Fibroblast of mammary gland (primary cell): ENCODE measurements around the gene KDM7A.

Experiments
- DNase-seq: peaks from one replicate; pipeline ENCODE4 v3.0.0-alpha.2; 2010; ENCODE audit warnings: low read depth
- H3K4me3 ChIP-seq: 2 replicates; pipeline ENCODE4 v1.5.1; 2011; ENCODE audit warnings: low read depth, mild to moderate bottlenecking, low read length, moderate library complexity; ENCODE audit not compliant: control insufficient read depth
- TF ChIP-seq, protein P1 (sequence below): conservative IDR thresholded peaks from 2 replicates; pipeline ENCODE4 v1.5.1; 2011; ENCODE audit warnings: low read depth, low read length, inconsistent platforms; ENCODE audit not compliant: control insufficient read depth, insufficient read depth

KDM7A gene, protein sequence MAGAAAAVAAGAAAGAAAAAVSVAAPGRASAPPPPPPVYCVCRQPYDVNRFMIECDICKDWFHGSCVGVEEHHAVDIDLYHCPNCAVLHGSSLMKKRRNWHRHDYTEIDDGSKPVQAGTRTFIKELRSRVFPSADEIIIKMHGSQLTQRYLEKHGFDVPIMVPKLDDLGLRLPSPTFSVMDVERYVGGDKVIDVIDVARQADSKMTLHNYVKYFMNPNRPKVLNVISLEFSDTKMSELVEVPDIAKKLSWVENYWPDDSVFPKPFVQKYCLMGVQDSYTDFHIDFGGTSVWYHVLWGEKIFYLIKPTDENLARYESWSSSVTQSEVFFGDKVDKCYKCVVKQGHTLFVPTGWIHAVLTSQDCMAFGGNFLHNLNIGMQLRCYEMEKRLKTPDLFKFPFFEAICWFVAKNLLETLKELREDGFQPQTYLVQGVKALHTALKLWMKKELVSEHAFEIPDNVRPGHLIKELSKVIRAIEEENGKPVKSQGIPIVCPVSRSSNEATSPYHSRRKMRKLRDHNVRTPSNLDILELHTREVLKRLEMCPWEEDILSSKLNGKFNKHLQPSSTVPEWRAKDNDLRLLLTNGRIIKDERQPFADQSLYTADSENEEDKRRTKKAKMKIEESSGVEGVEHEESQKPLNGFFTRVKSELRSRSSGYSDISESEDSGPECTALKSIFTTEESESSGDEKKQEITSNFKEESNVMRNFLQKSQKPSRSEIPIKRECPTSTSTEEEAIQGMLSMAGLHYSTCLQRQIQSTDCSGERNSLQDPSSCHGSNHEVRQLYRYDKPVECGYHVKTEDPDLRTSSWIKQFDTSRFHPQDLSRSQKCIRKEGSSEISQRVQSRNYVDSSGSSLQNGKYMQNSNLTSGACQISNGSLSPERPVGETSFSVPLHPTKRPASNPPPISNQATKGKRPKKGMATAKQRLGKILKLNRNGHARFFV

DNA sequence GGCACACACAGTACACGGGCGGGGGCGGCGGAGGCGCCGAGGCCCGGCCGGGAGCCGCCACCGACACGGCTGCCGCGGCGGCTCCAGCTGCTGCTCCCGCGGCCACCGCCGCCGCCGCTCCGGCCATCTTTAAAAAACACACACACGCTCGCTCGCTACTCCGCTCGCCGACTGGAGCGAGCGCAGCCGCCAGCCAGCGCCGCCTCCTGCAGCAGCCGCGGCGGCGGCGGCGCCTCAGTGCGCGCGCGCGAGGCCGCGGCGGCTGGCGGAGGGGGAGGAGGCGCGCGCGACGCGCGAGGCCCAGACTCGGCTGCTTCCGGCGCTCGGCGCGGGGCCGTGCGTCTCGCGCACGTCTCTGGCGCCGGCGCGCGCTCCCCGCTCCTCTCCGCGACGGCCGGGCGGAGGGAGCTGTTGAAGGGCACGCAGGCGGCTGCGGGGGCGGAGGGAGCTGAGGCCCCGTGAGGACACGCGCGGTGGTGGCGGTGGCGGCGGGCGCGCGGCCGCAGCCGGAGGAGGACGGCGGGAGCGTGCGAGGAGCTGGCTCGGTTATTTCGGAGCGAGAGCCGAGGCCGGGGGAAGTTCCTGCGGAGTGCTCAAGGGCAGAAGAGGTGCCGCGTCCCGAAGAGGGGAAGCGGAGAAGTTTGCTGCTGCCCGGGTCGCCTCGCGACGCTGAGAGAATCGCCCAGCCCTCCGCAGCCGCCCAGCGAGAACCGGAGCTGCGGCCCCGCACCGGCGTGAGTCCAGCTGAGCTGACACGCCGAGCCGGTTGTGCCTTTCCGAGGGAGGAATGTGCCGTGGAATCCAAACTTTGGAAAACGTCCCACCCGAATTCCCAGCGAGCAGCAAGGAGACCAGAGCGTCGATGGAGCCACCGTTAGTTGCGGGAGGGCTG lies at the start of gene KDM7A:
KDM7A (minus strand) TSS at position 173 of the 892 bp plus-strand sequence; CDS start at position 127, 46 bp downstream.
- H3K4me3 ChIP-seq: peak within 1 kb of the TSS; percentile 72
- peak; percentile 85 for DNase-seq
- TF ChIP-seq, protein P1, sequence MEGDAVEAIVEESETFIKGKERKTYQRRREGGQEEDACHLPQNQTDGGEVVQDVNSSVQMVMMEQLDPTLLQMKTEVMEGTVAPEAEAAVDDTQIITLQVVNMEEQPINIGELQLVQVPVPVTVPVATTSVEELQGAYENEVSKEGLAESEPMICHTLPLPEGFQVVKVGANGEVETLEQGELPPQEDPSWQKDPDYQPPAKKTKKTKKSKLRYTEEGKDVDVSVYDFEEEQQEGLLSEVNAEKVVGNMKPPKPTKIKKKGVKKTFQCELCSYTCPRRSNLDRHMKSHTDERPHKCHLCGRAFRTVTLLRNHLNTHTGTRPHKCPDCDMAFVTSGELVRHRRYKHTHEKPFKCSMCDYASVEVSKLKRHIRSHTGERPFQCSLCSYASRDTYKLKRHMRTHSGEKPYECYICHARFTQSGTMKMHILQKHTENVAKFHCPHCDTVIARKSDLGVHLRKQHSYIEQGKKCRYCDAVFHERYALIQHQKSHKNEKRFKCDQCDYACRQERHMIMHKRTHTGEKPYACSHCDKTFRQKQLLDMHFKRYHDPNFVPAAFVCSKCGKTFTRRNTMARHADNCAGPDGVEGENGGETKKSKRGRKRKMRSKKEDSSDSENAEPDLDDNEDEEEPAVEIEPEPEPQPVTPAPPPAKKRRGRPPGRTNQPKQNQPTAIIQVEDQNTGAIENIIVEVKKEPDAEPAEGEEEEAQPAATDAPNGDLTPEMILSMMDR: no peak

DNA sequence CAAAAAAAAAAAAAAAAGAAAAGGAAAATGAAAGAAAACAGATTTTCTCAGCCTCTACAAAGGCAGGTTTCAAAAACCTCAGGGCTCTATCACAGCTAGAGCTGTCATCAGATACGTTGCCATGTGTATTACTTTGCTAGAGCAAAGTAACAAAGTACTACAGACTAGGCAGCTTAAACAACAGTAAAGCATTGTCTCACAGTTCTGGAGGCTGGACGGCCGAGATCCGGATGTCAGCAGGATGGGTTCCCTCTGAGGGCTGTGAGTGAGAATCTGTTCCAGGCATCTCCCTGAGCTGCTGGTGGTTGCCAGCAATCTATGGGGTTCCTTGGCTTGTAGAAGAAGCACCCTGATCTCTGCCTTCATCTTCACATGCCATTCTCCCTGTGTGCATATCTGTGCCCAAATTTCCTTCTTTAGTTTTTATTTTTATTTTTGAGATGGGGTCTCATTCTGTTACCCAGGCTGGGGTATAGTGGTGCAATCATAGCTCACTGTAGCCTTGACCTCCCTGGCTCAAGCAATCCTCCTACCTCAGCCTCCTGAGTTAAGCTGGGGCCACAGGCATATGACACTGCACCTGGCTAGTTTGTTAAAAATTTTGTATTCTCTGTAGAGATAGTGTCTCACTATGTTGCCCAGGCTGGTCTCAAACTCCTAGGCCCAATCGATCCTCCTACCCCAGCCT lies 48.9 kb upstream of the KDM7A start:
- TF ChIP-seq, protein P1: no peak
- H3K4me3 ChIP-seq: no peak overlapping the region
- no peak for DNase-seq

DNA sequence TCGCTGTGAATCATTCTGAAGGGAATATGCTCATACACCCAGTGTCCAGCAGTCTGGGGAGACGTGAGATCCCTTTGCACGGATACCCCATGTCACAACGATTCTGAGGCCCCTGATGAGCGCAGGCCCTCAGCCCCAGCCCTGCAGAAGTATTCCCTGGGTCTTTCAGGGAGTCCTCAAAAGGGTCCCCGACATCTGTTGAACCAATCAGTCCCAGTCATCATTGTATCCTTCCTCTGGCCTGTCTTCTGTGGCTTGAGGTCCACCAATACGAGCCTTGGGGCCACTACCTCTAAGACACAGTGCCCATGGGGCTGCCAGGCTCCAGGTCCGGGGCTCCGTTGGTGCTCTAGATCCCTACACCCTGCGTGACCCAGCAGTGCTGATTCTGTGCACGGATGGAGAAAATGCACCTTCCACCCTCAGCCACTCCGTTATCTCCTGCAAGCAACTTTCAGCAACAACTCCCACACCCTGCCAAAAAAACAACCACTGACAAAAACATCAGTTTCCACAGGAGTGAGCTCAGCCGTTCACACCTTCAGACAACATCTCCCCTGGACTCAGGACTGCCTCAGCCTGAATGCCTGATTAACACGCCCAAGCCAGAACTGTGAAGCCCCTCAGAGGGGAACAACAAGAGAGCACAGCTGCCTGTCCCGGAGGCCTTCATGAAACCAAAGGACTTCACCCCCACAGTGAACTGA lies 46.9 kb upstream of the KDM7A start:
- H3K4me3 ChIP-seq: no peak overlapping the region
- TF ChIP-seq, protein P1: no peak
- DNase-seq: no peak

DNA sequence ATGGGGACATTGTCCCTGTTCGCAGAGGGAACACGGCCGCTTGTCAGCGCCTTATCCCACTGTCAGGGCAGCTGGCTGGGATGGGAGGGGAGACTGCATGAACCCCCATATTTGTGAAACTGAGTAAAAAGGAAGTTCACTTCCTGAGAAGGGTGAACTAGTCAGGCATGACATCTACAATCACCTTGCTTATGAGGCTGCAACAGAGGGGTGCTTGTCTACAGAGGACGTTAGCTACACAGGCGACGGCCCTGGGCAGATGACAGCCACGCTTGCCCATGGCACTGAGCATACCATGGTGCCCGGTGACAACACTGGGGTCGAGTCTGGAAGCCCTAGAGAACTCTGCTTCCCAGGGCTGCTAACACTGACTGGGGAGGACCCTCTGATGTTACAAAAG lies 46.0 kb upstream of the KDM7A start:
- no peak overlapping the region for H3K4me3 ChIP-seq
- TF ChIP-seq, protein P1: no peak
- DNase-seq: no peak

DNA sequence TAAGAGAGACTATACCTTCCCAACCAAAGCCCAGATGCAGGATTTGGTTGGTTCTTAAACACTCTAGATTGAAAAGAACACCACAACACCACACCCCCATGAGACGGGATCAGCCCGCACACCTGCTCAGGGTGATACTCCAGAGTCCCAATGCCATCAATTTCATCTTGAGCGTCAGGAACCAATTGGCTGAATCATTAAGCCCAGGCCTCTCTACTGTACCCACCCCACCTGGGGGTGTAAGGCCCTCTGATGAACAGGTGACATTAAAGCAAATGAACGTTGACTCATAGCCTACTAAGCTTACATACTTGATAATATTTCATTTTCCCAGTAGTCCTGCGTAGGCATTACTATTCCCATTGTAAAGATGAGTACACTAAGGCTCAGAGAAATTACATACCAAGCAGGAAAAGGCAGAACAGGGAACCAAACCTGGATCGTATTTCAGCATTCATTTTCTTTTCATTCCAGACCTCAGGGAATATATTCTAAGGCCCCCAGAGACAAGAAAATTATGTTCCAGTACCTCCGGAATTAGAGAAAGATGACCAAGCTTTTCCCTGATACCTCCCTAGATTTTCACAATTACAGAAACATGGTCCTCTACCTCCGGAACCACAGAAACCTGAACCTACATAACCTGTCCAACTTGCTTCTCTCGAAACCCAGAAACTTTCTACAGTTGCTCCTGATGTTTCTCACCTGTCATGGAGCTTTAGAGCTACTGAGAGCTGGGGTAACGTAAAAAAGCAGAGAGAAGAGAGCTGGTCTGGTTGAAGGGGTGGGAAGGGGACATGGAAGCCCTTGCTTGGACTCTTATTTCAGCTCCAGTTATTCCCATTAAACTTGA lies 43.1 kb upstream of the KDM7A start:
- TF ChIP-seq, protein P1: no peak
- DNase-seq: no peak
- H3K4me3 ChIP-seq: no peak overlapping the region
